Astrocyte of the spinal cord (primary cell): Measurements from ENCODE around the gene KIAA1586.

Experiments used
- DNase-seq: peaks from one replicate; pipeline ENCODE4 v3.0.0; 2011; ENCODE audit warnings: low read depth, low spot score
- H3K4me3 ChIP-seq: 2 replicates; pipeline ENCODE4 v1.5.1; 2011; ENCODE audit warnings: low read depth, mild to moderate bottlenecking, low read length, moderate library complexity
- in situ Hi-C: cut with HindIII; loops from 2 replicates; pipeline ENCODE4 v1.10.0; 2017; ENCODE audit warnings: low sequenced_read_pairs
- TF ChIP-seq, protein P1 (sequence below): IDR thresholded peaks from 2 replicates; pipeline ENCODE4 v1.5.1; 2012; ENCODE audit warnings: low read depth, mild to moderate bottlenecking, low read length, inconsistent platforms

The KIAA1586 gene

DNA sequence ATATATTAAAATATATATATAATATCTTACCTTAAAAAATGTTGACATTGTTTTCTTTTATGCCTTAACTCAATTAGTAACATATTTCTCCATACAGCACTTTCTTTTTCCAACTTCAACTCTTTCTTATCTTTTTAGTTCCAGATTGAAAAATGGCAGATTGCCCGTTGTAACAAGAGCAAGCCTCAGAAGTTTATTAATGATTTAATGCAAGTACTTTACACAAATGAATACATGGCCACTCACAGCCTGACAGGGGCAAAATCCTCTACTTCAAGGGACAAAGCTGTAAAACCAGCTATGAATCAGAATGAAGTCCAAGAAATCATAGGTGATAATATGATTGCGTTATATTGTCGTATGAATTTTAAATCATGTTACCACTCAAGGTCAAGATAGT lies 29.4 kb upstream of the KIAA1586 start:
- TF ChIP-seq, protein P1, sequence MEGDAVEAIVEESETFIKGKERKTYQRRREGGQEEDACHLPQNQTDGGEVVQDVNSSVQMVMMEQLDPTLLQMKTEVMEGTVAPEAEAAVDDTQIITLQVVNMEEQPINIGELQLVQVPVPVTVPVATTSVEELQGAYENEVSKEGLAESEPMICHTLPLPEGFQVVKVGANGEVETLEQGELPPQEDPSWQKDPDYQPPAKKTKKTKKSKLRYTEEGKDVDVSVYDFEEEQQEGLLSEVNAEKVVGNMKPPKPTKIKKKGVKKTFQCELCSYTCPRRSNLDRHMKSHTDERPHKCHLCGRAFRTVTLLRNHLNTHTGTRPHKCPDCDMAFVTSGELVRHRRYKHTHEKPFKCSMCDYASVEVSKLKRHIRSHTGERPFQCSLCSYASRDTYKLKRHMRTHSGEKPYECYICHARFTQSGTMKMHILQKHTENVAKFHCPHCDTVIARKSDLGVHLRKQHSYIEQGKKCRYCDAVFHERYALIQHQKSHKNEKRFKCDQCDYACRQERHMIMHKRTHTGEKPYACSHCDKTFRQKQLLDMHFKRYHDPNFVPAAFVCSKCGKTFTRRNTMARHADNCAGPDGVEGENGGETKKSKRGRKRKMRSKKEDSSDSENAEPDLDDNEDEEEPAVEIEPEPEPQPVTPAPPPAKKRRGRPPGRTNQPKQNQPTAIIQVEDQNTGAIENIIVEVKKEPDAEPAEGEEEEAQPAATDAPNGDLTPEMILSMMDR, result no peak
- no peak for DNase-seq
- no peak overlapping the region for H3K4me3 ChIP-seq
- in situ Hi-C loops, result no loop called here

DNA sequence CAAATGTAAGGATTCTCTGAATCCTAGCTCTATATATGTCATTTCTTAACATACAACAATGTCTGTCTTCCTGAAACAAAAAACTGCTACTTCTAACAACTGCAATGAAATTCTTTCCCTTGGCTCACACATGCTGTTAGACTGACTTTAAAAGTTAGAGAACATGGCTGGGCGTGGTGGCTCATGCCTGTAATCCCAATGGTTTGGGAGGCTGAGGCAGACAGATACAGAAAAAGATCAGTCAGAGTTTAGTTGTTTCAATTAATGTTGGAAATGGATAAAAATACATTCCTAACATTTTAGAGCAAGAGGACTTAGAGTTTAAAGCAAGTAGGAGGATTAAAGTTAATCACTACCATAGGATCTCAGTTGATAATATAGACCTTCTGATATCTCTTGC lies 28.7 kb upstream of the KIAA1586 start:
- in situ Hi-C loops, result no loop called here
- H3K4me3 ChIP-seq, result no peak overlapping the region
- DNase-seq, result no peak
- TF ChIP-seq, protein P1, result no peak

DNA sequence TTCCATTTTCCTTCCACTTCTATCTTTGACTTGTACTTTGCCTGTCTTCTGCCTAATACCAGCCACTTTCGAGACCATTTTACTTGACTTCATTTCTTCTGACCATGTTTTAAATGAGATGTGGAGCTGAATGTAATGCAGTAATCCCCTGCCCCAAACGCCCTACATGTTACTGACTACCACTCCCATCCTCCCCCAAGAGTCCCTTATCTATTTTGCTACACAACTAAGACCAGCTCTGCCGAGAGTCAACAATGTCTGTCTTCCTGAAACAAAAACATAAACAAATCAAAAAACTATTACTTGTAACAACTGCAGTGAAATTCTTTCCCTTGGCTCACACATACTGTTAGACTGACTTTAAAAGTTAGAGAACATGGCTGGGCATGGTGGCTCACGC lies 27.1 kb upstream of the KIAA1586 start:
- no peak for DNase-seq
- no peak overlapping the region for H3K4me3 ChIP-seq
- TF ChIP-seq, protein P1, result no peak
- in situ Hi-C loops, result no loop called here

DNA sequence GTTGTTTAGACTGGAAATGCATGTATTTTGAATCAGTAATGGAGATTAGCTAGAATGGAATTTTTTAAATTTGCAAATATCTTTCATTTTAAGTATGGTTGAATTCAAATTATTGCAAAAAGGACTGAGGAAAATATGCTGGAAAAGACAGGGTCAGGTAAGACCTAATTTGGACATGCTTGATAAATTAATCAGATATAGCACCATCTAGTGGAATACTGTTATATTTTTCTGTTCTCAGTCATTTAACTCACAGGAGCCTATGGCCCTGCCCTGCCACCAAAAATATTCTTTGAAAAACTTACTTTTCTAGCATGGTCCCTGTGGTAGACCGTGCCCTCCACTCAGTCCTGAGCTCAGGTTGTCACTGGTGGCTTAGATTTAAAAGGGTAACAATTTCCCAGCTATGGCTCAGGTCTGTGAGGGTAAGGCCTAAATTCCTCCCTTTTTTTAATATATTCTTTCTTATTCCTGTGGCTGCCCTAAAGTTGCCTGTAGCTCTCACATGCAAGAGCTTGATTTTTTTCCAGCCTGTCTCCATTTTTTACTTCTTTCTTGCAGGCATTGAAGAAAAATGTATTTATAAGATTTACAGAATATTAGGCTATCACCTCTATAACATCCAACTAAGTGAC lies 25.3 kb upstream of the KIAA1586 start:
- no peak overlapping the region for H3K4me3 ChIP-seq
- DNase-seq, result peak; percentile 68
- in situ Hi-C loops, result no loop called here
- TF ChIP-seq, protein P1, result peak; percentile 30

DNA sequence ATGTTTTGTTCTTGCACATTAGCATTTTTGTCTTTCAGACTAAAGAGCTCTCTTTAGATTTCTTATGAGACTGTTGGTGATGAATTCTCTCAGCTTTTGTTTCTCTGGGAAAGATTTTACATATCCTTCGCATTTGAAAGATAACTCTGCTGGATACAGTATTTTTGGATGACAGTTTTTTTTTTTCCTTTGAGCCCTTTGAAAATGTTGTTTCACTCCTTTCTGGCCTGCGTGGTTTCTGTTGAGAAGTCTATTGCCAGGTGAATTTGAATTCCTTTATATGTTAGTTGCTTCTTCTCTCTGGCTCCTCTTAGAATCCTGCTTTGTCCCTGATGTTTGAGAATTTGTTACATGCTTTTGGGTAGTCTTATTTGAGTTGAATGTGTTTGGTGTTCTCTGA lies 22.2 kb upstream of the KIAA1586 start:
- H3K4me3 ChIP-seq, result no peak overlapping the region
- in situ Hi-C loops, result no loop called here
- DNase-seq, result no peak

DNA sequence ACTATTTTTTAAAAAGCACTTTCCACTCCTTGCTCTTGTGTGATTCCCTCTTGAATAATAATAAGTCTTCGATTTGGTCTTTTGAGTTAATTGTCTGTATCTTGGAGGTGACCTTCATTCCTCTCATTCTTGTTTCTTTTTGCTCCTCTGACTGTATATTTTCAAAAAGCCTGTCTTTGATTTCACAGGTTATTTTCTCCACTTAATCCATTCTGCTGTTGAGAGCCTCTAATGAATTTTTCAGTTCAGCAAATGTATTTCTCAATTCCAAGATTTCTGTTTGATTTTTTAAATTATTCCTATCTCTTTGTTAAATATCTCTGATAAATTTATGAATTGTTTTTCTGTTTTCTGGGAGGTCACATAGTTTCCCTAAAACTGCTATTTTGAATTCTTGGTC lies 21.7 kb upstream of the KIAA1586 start:
- DNase-seq, result no peak
- in situ Hi-C loops, result no loop called here
- no peak overlapping the region for H3K4me3 ChIP-seq
- TF ChIP-seq, protein P1, result no peak

More for the DNA sequence above, 22.2 kb upstream of the KIAA1586 start:
- TF ChIP-seq, protein P1, result no peak
